ENCODE results near the gene CEACAM19. TPM values are rescaled to one million over a fixed set of nuclear protein-coding genes. Genes with fewer than 3 reads are reported as not detected.

Gene CEACAM19
- total and polyA plus RNA-seq, 2 donors (not counting 3 experiments of a cell fraction or from before 2014, with no cell fraction given), result 9.9 to 14.5 TPM

- Histone ChIP-seq H3K9ac (replicated peaks; ENCODE audit: extremely low read depth, insufficient read depth, low read length) (no peak overlapping the region), H3K9me1 (replicated peaks; ENCODE audit: control insufficient read depth, extremely low read depth, insufficient read depth, low read length) (no peaks in the 10 kb centered on the region), H3K27me3 (ENCODE audit: control insufficient read depth in 2 of 2, insufficient read depth in 2 of 2, low read length in 2 of 2) (no peaks in the 10 kb centered on the region), H3K4me3 (replicated peaks in 1 of 3; ENCODE audit: insufficient read depth in 1 of 3, low read depth in 1 of 3, low read length in 3 of 3) (no peak overlapping the region), H3K4me1 (ENCODE audit: control insufficient read depth, extremely low read depth, insufficient read depth, low read length) (peaks cover 23% of the 10 kb centered on the region), H3K79me2 (ENCODE audit: control insufficient read depth, insufficient read depth, low read length) (no peaks in the 10 kb centered on the region), H3K27ac (ENCODE audit: insufficient read depth, low read depth, low read length) (no peak overlapping the region), H2AFZ (ENCODE audit: low read depth, low read length) (no peak overlapping the region), H4K20me1 (replicated peaks; ENCODE audit: control insufficient read depth, extremely low read depth, insufficient read depth, low read length) (no peaks in the 10 kb centered on the region), H3K9me3 (replicated peaks; ENCODE audit: control insufficient read depth, insufficient read depth, low read length) (no peaks in the 10 kb centered on the region), H3K4me2 (ENCODE audit: insufficient read depth, low read length) (no peak overlapping the region), H3K36me3 (ENCODE audit: control insufficient read depth in 2 of 2, extremely low read depth in 1 of 2, insufficient read depth in 2 of 2, low read length in 2 of 2) (no peaks in the 10 kb centered on the region)
- DNase-seq (ENCODE audit: low read depth, low spot score) (no peak), FAIRE-seq (no peak)
- CTCF ChIA-PET, result interaction anchor here (0.6 to 11.5 kb wide), 3 partner anchors 27 to 77 kb away, joined by 4 to 239 read pairs (median 166); no protein-coding TSS in a partner anchor
- TF ChIP-seq GATA2 (IDR thresholded peaks at IDR 0.05; ENCODE audit: insufficient read depth, insufficient read length, low read depth, low read length) (no peak), FOS (IDR thresholded peaks at IDR 0.05; ENCODE audit: borderline replicate concordance, insufficient read depth, low read length) (no peak), POLR2AphosphoS5 (IDR thresholded peaks at IDR 0.05; ENCODE audit: insufficient read depth, low read depth, low read length) (no peak), JUN (IDR thresholded peaks at IDR 0.05; ENCODE audit: borderline replicate concordance, insufficient read depth, insufficient read length, low read depth) (no peak), CTCF (IDR thresholded peaks at IDR 0.05; ENCODE audit: extremely low read depth in 1 of 2, insufficient read depth in 1 of 2, low read depth in 1 of 2, low read length in 2 of 2) (peak in 1 of 2 donors; percentile 20)
- no TSS peak for BruUV-seq (replicated peaks)
- intact Hi-C loops (cut with micrococcal nuclease) (no loop called here), dilution Hi-C loops (cut with MboI; ENCODE audit: extremely low pct_ligation_motif_present, low sequenced_read_pairs) (no loop called here)
- POLR2A ChIA-PET, result no interaction called here
Measured at GRCh38 chr19:44694184-44694579, 22.9 kb downstream of the CEACAM19 start.
